ENCODE measurements around the gene PELI2. TPM values are rescaled to one million over a fixed set of nuclear protein-coding genes. Genes with fewer than 3 reads are reported as not detected.

Gene PELI2
- total RNA-seq, 1 experiment from 2014 or later: 10.0 TPM

GRCh38 chr14:56280843-56281242 lies 162.6 kb downstream of the PELI2 start:
- BruUV-seq (replicated peaks): no TSS peak
- DNase-seq: no peak
- no peak overlapping the region for H3K27ac ChIP-seq

DNA sequence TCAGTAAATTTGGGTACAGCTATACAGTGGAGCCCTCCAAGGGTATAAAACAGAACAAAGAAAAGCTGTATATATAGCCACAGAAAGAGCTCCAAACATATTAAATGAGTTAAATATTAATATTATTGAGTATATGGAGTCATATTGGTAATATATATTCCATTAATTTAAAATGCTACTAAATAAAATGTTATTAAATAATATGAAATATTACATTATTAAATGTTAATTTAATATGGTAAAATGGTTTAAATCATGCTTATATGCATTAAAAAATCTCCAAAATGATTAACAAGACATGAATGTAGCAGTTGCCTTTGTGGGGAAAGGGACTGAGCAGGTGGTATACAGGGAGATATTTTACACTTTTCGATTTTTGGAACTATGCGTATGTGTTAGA lies 164.0 kb downstream of the PELI2 start:
- H3F3A ChIP-seq (ENCODE audit: insufficient read depth, low read depth): no peaks in the 10 kb centered on the region
- H3K4me3 ChIP-seq: no peak overlapping the region
- no peaks in the 10 kb centered on the region for H3K79me2 ChIP-seq (ENCODE audit: low read depth)
- no peak for TF ChIP-seq CTCF (conservative IDR thresholded peaks at IDR 0.05)
- no peak for TF ChIP-seq EZH2 (IDR thresholded peaks at IDR 0.05; ENCODE audit: low read depth)
- no peak overlapping the region for H2AFZ ChIP-seq
- H3K27me3 ChIP-seq (ENCODE audit: insufficient read depth, low read depth): no peaks in the 10 kb centered on the region
- no peaks in the 10 kb centered on the region for H3K9me2 ChIP-seq (ENCODE audit: insufficient read depth)
- H4K20me1 ChIP-seq (ENCODE audit: insufficient read depth): no peaks in the 10 kb centered on the region
- no peak overlapping the region for H3K27ac ChIP-seq
- no peaks in the 10 kb centered on the region for H3K4me1 ChIP-seq (replicated peaks; ENCODE audit: insufficient read depth)
- ChIA-PET CTCF (no interaction called here), POLR2A (ENCODE audit: unreplicated experiment) (interaction anchor here (0.7 kb wide), 1 partner anchor 27 kb away, joined by 5 read pairs; no protein-coding TSS in a partner anchor)
- BruUV-seq (replicated peaks): no TSS peak
- intact Hi-C loops (cut with micrococcal nuclease; ENCODE audit: unreplicated experiment): no loop called here
- H3K9me3 ChIP-seq (ENCODE audit: insufficient read depth, low read depth): no peaks in the 10 kb centered on the region
- DNase-seq: no peak
- no peak overlapping the region for H3K4me2 ChIP-seq
- H3K36me3 ChIP-seq (ENCODE audit: low read depth): no peaks in the 10 kb centered on the region

More at GRCh38 chr14:56280843-56281242, 162.6 kb downstream of the PELI2 start:
- intact Hi-C loops (cut with micrococcal nuclease; ENCODE audit: unreplicated experiment): no loop called here
- no peaks in the 10 kb centered on the region for H3K9me2 ChIP-seq (ENCODE audit: insufficient read depth)
- no peak overlapping the region for H3K4me2 ChIP-seq
- TF ChIP-seq EZH2 (IDR thresholded peaks at IDR 0.05; ENCODE audit: low read depth): no peak
- TF ChIP-seq CTCF (conservative IDR thresholded peaks at IDR 0.05): 0 out of 2 replicates have a peak, but pooled peaks have one; percentile 7
- CTCF ChIA-PET: no interaction called here
- no peaks in the 10 kb centered on the region for H3K27me3 ChIP-seq (ENCODE audit: insufficient read depth, low read depth)
- H3F3A ChIP-seq (ENCODE audit: insufficient read depth, low read depth): no peaks in the 10 kb centered on the region
- no peak overlapping the region for H2AFZ ChIP-seq
- no peaks in the 10 kb centered on the region for H3K36me3 ChIP-seq (ENCODE audit: low read depth)
- no peaks in the 10 kb centered on the region for H3K79me2 ChIP-seq (ENCODE audit: low read depth)
- H4K20me1 ChIP-seq (ENCODE audit: insufficient read depth): no peaks in the 10 kb centered on the region
- no peaks in the 10 kb centered on the region for H3K4me1 ChIP-seq (replicated peaks; ENCODE audit: insufficient read depth)
- no peak overlapping the region for H3K4me3 ChIP-seq
- no peaks in the 10 kb centered on the region for H3K9me3 ChIP-seq (ENCODE audit: insufficient read depth, low read depth)
- POLR2A ChIA-PET (ENCODE audit: unreplicated experiment): no interaction called here

- no peaks in the 10 kb centered on the region for H3K36me3 ChIP-seq (ENCODE audit: low read depth)
- no peaks in the 10 kb centered on the region for H3K9me3 ChIP-seq (ENCODE audit: insufficient read depth, low read depth)
- CTCF ChIA-PET: no interaction called here
- no peaks in the 10 kb centered on the region for H4K20me1 ChIP-seq (ENCODE audit: insufficient read depth)
- no peaks in the 10 kb centered on the region for H3F3A ChIP-seq (ENCODE audit: insufficient read depth, low read depth)
- no peak overlapping the region for H3K27ac ChIP-seq
- H3K27me3 ChIP-seq (ENCODE audit: insufficient read depth, low read depth): no peaks in the 10 kb centered on the region
- H3K79me2 ChIP-seq (ENCODE audit: low read depth): no peaks in the 10 kb centered on the region
- H2AFZ ChIP-seq: no peak overlapping the region
- H3K4me3 ChIP-seq: no peak overlapping the region
- DNase-seq: no peak
- BruUV-seq (replicated peaks): no TSS peak
- intact Hi-C loops (cut with micrococcal nuclease; ENCODE audit: unreplicated experiment): no loop called here
- no peaks in the 10 kb centered on the region for H3K4me1 ChIP-seq (replicated peaks; ENCODE audit: insufficient read depth)
- TF ChIP-seq CTCF (conservative IDR thresholded peaks at IDR 0.05) (no peak), EZH2 (IDR thresholded peaks at IDR 0.05; ENCODE audit: low read depth) (no peak)
- POLR2A ChIA-PET (ENCODE audit: unreplicated experiment): no interaction called here
- H3K9me2 ChIP-seq (ENCODE audit: insufficient read depth): no peaks in the 10 kb centered on the region
- H3K4me2 ChIP-seq: no peak overlapping the region
Measured at GRCh38 chr14:56284641-56285040, 166.4 kb downstream of the PELI2 start.

Measured in PC-9 (cell line).